HCT116 (cell line): ENCODE results near the gene GNPDA2. TPM values are rescaled to one million over a fixed set of nuclear protein-coding genes. Genes with fewer than 3 reads are reported as not detected.

Experiments used
- ATAC-seq: fragments of 200-7000 bp; cut with Tn5 transposase; 2 replicates; pipeline ENCODE4 v1.9.1; 2020; ENCODE audit warnings: mild to moderate bottlenecking, moderate library complexity
- BruUV-seq: library from RNA; stranded (reverse); fragments of 400-500 nt; replicated peaks from 2 replicates; lab custom pipeline; 2021; lab: Mats Ljungman, UMichigan
- CTCF ChIA-PET: fragments of 300-600 bp; sonication (Branson Sonifier 250); formaldehyde crosslinking; loops from one replicate; lab custom pipeline; 2021; ENCODE audit warnings: antibody characterized with exemption; lab: Charles Lee
- POLR2A ChIA-PET: fragments of 300-600, 350-600 bp; sonication (Branson Sonifier 250); formaldehyde crosslinking; loops from one replicate; lab custom pipeline; 2021; ENCODE audit warnings: antibody characterized with exemption; lab: Charles Lee
- RAD21 ChIA-PET, 2 experiments: fragments of 300-600 bp; sonication (Branson Sonifier 250); formaldehyde crosslinking; loops; one replicate each; lab custom pipeline; 2023; ENCODE audit warnings: low total read pairs in 2 of 2; ENCODE audit not compliant: uncharacterized antibody in 2 of 2, unreplicated experiment in 2 of 2, low non-redundant PET in 1 of 2; lab: Charles Lee
- DNase-seq: peaks from one replicate; pipeline ENCODE4 v3.0.0-alpha.2; 2010; ENCODE audit warnings: low read depth, low spot score
- H2AFZ ChIP-seq: fragments of 200-600 bp; shearing (Covaris generic), sonication (generic); 2 replicates; pipeline ENCODE4 v1.6.1; 2017; ENCODE audit warnings: low read depth, mixed run types, mixed read lengths, antibody characterized with exemption, low read length; ENCODE audit not compliant: poor library complexity, severe bottlenecking
- H3K27ac ChIP-seq: 2 replicates; pipeline ENCODE4 v1.5.1; 2012; ENCODE audit warnings: low read depth, low read length
- H3K27me3 ChIP-seq: fragments of 200-600 bp; sonication (generic); 2 replicates; pipeline ENCODE4 v1.6.1; 2016; ENCODE audit warnings: mixed run types, low read length, mixed read lengths; ENCODE audit not compliant: insufficient read depth
- H3K36me3 ChIP-seq, 2 experiments: fragments of 200-500 bp in 1 of 2; fragments of 200-600 bp in 1 of 2; sonication (Bioruptor generic) in 1 of 2; sonication (generic) in 1 of 2; 2 replicates each; pipeline versions ENCODE4 v1.5.1 to v1.6.1; 2014 to 2016; ENCODE audit warnings: low read length in 2 of 2, inconsistent platforms in 1 of 2, mixed read lengths in 1 of 2, mixed run types in 1 of 2; ENCODE audit not compliant: insufficient read depth in 2 of 2, control insufficient read depth in 1 of 2
- H3K4me1 ChIP-seq, 2 experiments: fragments of 200-600 bp in 1 of 2; sonication (generic) in 1 of 2; 2 replicates each; pipeline versions ENCODE4 v1.5.1 to v1.6.1; 2012 to 2017; ENCODE audit warnings: low read length in 2 of 2, inconsistent platforms in 1 of 2, mild to moderate bottlenecking in 1 of 2, mixed read lengths in 1 of 2, mixed run types in 1 of 2, moderate library complexity in 1 of 2; ENCODE audit not compliant: insufficient read depth in 2 of 2, control insufficient read depth in 1 of 2
- H3K4me2 ChIP-seq: fragments of 200-600 bp; sonication (generic); 2 replicates; pipeline ENCODE4 v1.6.1; 2017; ENCODE audit warnings: mixed run types, low read length, mixed read lengths
- H3K4me3 ChIP-seq, 2 experiments: fragments of 200-600 bp in 1 of 2; sonication (generic) in 1 of 2; replicated peaks in 1 of 2; 2 replicates each; pipeline ENCODE4 v1.5.1; 2011 to 2016; ENCODE audit warnings: low read length in 2 of 2, control low read depth in 1 of 2, low read depth in 1 of 2, mild to moderate bottlenecking in 1 of 2, mixed read lengths in 1 of 2, mixed run types in 1 of 2
- H3K79me2 ChIP-seq: fragments of 200-600 bp; sonication (generic); 2 replicates; pipeline ENCODE4 v1.6.1; 2017; ENCODE audit warnings: mild to moderate bottlenecking, mixed run types, low read length, moderate library complexity, mixed read lengths; ENCODE audit not compliant: insufficient read depth
- H3K9ac ChIP-seq: fragments of 200-600 bp; sonication (generic); 2 replicates; pipeline ENCODE4 v1.6.1; 2016; ENCODE audit warnings: low read length, mixed read lengths
- H3K9me2 ChIP-seq: fragments of 200-600 bp; sonication (generic), shearing (Covaris generic); 2 replicates; pipeline ENCODE4 v1.6.1; 2017; ENCODE audit warnings: mixed run types, mild to moderate bottlenecking, moderate library complexity; ENCODE audit not compliant: insufficient read depth
- H3K9me3 ChIP-seq, 2 experiments: fragments of 200-500 bp in 1 of 2; fragments of 200-600 bp in 1 of 2; sonication (Bioruptor generic) in 1 of 2; sonication (generic) in 1 of 2; 2 replicates each; pipeline ENCODE4 v1.6.1; 2014 to 2017; ENCODE audit warnings: low read length in 2 of 2, mixed read lengths in 2 of 2, inconsistent platforms in 1 of 2, low read depth in 1 of 2, mild to moderate bottlenecking in 1 of 2, mixed run types in 1 of 2, moderate library complexity in 1 of 2; ENCODE audit not compliant: control insufficient read depth in 1 of 2, insufficient read depth in 1 of 2
- H4K20me1 ChIP-seq: fragments of 200-600 bp; sonication (generic), shearing (Covaris generic); 2 replicates; pipeline ENCODE4 v1.6.1; 2017; ENCODE audit warnings: mixed run types, mild to moderate bottlenecking, moderate library complexity; ENCODE audit not compliant: insufficient read depth
- ELF1 ChIP-seq: IDR thresholded peaks from 2 replicates; pipeline ENCODE4 v1.6.1; 2012; ENCODE audit warnings: low read depth, borderline replicate concordance
- FOSL1 ChIP-seq: IDR thresholded peaks from 2 replicates; pipeline ENCODE4 v1.6.1; 2012; ENCODE audit warnings: low read depth
- JUND ChIP-seq: IDR thresholded peaks from 2 replicates; pipeline ENCODE4 v1.6.1; 2012
- SIN3A ChIP-seq: IDR thresholded peaks from 2 replicates; pipeline ENCODE4 v1.6.1; 2012; ENCODE audit warnings: low read depth
- SP1 ChIP-seq: IDR thresholded peaks from 2 replicates; pipeline ENCODE4 v1.6.1; 2012; ENCODE audit warnings: low read depth
- ZNF274 ChIP-seq: fragments of 200-500 bp; sonication (Bioruptor generic); IDR thresholded peaks from 2 replicates; pipeline ENCODE4 v1.6.1; 2014; ENCODE audit warnings: mild to moderate bottlenecking, low read depth, low read length, inconsistent platforms
- intact Hi-C: fragments of 100-400 bp; cut with micrococcal nuclease; formaldehyde crosslinking; loops from 2 replicates; pipeline ENCODE4 v1.10.0; 2022
- total RNA-seq: library from RNA; stranded (reverse); gene quantifications from one replicate; pipeline ENCODE4 v1.2.1, GENCODE V29; 2021; ENCODE audit not compliant: unreplicated experiment
- TF ChIP-seq, protein P1 (sequence below): IDR thresholded peaks from 2 replicates; pipeline ENCODE4 v1.6.1; 2012; ENCODE audit warnings: low read depth

The GNPDA2 gene
- total RNA-seq, 1 experiment from 2014 or later = 15.8 TPM

DNA sequence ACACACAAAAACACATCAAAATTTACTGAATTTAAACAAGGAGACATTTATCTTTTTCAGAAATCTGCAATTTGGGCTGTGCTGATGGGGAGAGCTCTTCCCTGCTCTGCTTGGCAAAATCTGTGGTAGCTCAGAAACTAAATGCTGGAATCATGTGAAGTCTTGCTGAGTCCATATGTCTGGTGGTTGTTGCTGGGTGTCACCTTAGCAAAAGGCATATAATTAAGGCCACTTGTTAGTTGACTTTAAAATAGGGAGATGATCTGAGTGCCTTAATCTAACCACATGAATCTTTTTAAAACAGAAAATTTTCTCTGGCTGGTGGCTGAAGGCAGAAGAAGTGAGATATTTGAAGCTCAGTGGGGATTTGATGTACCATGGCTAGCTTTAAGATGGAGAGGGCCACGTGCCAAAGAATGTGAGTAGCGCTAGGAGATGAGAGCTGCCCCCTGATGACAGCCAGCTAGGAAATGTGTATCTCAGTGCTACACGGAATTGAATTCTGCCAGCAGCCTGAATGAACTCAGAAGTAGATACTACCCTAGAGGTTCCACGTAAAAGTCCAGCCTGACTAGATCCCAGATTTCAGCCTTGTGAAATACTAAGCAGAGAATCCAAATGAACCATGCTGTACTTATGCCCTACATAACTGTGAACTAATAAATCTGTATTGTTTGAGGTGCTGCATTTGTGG lies 55.7 kb downstream of the GNPDA2 start:
- TF ChIP-seq JUND (no peak), FOSL1 (no peak)
- Histone ChIP-seq H3K4me3 (no peak overlapping the region), H2AFZ (no peak overlapping the region), H4K20me1 (no peaks in the 10 kb centered on the region), H3K27me3 (no peaks in the 10 kb centered on the region; the same call in none of the 2 replicates), H3K79me2 (no peaks in the 10 kb centered on the region), H3K27ac (no peak overlapping the region), H3K36me3 (no peaks in the 10 kb centered on the region), H3K9ac (no peak overlapping the region), H3K4me2 (no peak overlapping the region), H3K9me2 (no peaks in the 10 kb centered on the region), H3K9me3 (no peaks in the 10 kb centered on the region), H3K4me1 (no peaks in the 10 kb centered on the region)
- intact Hi-C loops = no loop called here
- ChIA-PET RAD21 (no interaction called here), CTCF (no interaction called here), POLR2A (no interaction called here)
- DNase-seq = no peak
- no peak for ATAC-seq
- BruUV-seq = no TSS peak

DNA sequence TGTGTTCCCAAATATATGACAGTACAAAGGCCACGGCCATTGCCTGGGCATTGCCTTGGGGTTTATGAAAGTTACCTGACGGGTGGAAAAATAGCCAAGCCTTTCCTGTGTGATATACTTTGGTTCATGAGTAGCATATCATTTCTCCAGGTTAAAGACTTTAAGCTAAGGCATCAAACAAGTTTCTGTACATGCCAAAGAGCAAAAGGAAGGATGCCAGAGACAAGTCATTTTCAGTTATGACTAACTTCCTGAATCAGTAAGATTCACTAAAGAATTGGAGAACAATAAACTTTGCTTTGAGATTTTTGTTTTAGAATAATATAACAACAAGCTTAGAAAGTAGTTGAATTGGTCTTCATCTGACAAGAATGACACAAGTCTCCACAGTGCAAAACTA lies 57.8 kb downstream of the GNPDA2 start:
- no peaks in the 10 kb centered on the region; the same call in none of the 2 replicates for H3K27me3 ChIP-seq
- ChIA-PET POLR2A (interaction anchor here (2.1 kb wide), 1 partner anchor 10 kb away, joined by 7 read pairs; the partner anchor contains the start of gene GUF1), CTCF (no interaction called here), RAD21 (no interaction called here)
- no peaks in the 10 kb centered on the region for H4K20me1 ChIP-seq
- no peaks in the 10 kb centered on the region for H3K36me3 ChIP-seq
- no peaks in the 10 kb centered on the region for H3K79me2 ChIP-seq
- no peak overlapping the region for H3K4me3 ChIP-seq
- no peaks in the 10 kb centered on the region for H3K9me2 ChIP-seq
- TF ChIP-seq ZNF274 = no peak
- TF ChIP-seq ELF1 = no peak
- no peak for TF ChIP-seq SP1
- TF ChIP-seq, protein P1, sequence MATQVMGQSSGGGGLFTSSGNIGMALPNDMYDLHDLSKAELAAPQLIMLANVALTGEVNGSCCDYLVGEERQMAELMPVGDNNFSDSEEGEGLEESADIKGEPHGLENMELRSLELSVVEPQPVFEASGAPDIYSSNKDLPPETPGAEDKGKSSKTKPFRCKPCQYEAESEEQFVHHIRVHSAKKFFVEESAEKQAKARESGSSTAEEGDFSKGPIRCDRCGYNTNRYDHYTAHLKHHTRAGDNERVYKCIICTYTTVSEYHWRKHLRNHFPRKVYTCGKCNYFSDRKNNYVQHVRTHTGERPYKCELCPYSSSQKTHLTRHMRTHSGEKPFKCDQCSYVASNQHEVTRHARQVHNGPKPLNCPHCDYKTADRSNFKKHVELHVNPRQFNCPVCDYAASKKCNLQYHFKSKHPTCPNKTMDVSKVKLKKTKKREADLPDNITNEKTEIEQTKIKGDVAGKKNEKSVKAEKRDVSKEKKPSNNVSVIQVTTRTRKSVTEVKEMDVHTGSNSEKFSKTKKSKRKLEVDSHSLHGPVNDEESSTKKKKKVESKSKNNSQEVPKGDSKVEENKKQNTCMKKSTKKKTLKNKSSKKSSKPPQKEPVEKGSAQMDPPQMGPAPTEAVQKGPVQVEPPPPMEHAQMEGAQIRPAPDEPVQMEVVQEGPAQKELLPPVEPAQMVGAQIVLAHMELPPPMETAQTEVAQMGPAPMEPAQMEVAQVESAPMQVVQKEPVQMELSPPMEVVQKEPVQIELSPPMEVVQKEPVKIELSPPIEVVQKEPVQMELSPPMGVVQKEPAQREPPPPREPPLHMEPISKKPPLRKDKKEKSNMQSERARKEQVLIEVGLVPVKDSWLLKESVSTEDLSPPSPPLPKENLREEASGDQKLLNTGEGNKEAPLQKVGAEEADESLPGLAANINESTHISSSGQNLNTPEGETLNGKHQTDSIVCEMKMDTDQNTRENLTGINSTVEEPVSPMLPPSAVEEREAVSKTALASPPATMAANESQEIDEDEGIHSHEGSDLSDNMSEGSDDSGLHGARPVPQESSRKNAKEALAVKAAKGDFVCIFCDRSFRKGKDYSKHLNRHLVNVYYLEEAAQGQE = no peak
- no peak for TF ChIP-seq SIN3A
- BruUV-seq = no TSS peak
- H3K4me1 ChIP-seq = no peaks in the 10 kb centered on the region
- H3K9me3 ChIP-seq = no peaks in the 10 kb centered on the region
- no peak for DNase-seq
- no peak for ATAC-seq
- H3K4me2 ChIP-seq = no peak overlapping the region
- intact Hi-C loops = no loop called here
- H2AFZ ChIP-seq = no peak overlapping the region
- H3K9ac ChIP-seq = no peak overlapping the region
- H3K27ac ChIP-seq = no peak overlapping the region
